HG03354 (cell line): ENCODE measurements around the gene ELL.

Source experiments
- ATAC-seq: cut with Tn5 transposase; IDR thresholded peaks from one replicate; pipeline ENCODE4 v1.9.1; 2021; ENCODE audit warnings: mild to moderate bottlenecking; ENCODE audit not compliant: unreplicated experiment, poor library complexity, severe bottlenecking

Gene ELL

DNA sequence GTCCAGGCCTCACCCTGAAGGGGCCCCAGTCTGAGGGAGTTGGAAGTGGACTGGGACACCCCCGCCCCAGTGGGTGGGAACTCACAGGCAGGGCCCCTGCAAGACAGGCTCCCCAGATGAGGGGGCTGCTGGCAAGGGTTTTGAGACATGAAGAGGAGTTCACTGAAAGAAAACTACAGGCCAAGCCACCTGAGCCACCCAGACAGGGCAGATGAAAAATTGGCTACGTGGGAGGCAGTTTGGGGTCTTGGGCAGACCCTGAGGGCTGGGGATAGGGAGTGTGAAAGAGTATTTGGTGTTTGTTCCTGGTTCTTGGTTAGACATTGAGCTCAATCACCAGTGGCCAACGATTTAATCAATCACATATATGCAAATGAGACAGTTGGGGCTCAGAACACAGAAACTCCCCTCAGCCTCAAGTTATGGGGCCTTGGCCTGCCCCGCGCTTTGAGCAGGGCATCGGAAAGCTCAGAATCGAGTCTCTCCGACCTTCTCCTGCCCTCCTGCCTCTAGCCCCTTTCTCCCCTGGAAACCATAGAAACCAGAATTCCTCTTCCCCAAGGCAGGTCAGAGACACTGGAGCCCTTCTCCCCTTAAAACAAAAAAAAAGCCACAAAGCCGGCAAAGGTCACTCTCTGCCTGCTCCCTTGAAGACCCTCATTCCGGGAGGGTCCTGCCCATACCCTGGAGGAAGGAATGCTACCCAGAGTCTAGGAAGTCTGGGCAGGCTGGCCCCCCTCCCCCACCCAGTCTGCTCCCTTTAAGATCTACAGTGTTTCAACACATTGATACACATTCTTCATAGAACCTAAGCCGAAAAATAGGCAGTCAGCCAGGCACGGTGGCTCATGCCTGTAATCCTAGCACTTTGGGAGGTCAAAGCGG lies 82.6 kb downstream of the ELL start:
- ATAC-seq = no peak

DNA sequence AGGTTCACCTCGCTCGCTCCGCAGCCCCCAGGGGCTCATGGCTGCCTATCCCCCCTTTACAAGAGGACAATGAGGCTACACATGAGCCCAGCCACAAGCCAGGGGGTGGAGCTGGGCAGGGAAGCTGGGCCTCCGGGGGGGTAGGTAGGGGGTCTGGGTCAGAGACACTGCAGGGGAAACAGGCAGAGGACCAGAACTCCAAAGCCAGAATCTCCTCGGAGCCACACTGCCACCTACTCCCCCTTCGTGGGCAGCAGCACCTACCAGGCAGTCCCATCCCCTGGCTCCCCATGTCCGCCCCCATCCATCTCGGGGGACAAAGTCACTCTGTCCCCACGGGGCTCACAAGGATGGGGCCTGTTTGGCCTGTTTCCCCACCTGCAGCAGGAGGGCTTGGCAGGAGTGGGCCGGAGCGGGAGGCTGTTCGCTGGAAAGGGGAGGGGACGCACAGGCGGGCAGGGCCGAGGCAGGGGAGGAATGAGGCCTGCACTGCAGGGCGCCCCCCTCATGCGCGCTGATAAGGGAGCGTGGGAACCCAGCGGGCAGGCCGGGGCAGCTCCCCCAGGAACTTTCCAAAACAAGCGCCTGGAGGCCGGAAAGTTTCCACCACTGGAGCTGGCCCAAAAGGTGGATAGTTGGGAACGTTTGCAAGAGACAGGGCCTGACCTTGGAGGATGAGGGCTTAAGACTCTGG lies 83.4 kb downstream of the ELL start:
- no peak for ATAC-seq

DNA sequence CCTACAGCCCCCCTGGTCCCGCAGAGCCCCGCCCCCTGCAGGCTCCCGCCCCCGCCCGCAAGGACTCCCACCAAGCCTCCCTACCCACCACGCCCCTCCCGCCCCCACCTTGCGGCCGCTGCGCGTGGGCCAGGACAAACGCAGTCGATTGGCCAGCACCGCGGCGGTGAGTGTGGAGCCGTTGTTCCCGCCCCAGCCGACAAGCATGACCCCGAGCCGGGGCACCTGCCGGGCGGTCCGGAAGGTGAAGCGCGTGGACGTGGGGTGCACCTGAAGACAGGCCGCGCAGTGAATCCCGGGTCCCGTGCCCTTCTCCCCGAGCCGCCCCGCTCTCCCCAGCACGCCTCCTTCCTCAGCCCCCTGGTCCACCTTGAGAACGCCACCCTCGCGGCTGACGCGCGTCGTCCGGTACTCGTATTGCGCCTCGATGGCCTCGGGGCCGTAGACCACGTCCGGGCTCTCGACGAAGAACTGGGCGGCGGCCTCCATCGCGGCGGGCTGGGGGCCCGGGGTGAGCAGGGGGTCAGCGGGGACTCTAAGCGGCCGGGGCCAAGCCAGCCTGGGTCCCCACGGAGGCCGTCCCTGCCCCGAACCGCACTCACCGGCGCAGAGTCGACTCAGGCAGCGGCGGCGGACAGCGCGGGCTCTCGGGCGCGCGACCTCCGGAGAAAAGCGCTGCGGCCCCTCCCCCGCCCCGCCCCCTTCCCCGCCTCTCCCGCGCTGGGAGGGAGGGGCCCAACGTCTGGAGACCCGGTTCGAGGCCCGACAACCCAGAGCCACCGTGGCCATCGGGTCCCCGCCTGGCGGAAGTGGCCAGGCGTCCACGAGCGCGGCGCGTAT lies 84.2 kb downstream of the ELL start, which contains the start of gene ISYNA1:
TSS of gene ISYNA1 (minus strand) at position 643 of the 840 bp plus-strand sequence. CDS start at position 489, 154 bp downstream.
- no peak for ATAC-seq

DNA sequence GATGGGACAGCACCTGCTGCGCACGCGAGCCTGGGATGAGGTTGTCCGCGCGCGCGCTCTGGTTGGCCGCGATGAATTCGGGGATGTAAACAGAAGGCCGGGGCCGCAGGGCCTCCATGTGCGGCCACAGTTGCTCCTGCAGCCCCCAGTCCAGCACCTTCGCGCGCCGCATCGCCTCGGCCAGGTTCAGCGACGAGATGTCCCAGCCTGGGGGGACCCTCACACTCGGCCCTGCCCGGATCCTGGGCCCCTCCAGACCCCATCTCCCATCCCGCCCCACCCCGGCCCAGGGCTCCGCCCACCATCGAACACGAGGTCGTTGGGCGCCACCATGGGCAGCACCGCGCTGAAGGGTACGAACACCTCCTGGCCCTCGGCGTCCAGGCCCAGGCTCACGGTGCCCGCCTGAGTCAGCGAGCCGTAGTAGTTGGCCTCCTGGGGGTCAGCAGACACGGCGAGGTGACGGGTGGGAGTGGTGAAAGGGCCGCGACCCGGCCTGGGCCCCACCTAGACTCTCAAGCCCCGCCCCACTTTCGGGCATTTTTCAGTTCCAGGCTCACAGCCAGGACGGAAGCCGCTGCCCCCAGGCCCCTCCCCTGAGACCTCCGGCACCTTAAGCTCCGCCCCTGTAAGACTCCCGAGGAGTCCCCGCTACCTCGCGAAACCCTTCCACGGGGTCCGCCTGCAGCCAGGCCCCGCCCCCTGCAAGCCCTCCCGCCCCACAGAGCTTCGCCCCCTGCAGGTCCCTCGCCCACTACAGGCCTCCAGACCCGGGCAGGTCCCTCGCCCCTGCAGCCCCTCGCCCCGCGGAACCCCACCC lies 85.0 kb downstream of the ELL start:
- no peak for ATAC-seq

DNA sequence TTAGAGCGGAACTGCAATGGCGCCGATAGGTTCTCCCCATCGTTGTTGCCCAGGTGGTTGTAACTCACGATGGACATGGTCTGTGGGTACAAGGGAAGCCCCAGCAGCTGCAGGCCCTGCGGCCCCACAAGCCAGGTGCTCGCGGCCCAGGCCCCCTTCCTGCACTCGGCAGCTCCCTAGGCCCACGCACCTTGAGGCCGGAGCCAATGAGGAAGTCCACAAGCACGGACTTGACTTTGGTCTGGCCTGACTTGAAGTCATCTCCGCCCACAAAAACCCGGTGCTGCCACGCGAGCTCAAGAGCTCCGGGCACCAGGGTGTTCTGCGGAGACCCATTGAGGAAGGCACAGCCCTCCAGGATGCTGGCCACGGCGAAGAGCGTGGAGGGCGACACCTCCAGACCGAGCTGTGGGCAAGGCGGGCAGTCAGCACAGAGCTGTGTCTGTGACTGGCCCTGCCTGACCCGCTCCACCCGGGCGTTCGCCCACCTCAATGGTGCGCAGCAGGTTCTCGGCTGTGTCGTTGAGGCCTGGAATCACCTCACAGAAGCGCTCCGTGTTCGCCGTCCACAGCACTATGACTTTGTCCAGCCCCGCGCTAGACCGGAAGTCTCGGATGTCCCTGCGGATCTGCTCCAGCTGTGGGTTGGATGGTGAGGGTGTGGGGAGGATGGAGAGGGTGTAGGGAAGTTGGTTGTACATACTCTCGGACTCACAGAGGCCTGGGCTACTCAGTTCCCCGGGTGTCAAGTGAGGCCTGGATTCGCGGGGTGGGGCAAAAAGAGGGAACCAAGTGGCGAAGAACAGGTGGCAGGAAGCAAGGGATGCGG lies 85.8 kb downstream of the ELL start:
- ATAC-seq = no peak

DNA sequence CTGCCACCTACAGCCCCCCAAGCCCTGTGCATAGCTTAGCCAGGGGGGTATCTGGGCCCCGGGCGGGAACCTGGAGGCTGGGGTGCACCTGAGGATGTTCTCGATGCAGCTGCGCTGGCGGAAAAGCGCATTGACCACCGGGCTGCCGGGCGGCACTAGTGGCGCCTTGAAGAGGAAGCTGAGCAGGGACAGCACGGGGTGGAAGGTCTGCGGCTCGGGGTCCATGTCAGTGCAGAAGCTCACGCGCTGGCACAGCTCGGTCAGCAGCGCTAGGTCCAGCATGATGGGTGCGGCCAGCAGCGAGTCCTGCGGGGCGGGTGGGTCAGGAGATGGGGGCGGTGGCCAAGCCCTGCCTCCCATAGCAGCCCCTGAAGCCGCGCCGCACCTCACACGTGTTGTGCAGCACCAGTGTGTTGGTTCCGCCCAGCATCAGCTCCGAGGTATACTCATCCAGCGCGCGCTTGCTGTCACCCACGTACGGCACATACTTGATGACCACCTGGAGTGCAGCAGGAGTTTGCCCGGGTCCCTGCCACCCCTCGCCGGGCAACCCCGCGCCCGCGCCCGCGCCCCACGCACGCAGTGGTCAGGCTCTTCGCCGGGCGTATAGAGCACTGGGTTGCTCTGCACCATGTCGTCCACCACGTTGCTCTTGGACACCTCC lies 86.6 kb downstream of the ELL start:
- ATAC-seq = no peak

DNA sequence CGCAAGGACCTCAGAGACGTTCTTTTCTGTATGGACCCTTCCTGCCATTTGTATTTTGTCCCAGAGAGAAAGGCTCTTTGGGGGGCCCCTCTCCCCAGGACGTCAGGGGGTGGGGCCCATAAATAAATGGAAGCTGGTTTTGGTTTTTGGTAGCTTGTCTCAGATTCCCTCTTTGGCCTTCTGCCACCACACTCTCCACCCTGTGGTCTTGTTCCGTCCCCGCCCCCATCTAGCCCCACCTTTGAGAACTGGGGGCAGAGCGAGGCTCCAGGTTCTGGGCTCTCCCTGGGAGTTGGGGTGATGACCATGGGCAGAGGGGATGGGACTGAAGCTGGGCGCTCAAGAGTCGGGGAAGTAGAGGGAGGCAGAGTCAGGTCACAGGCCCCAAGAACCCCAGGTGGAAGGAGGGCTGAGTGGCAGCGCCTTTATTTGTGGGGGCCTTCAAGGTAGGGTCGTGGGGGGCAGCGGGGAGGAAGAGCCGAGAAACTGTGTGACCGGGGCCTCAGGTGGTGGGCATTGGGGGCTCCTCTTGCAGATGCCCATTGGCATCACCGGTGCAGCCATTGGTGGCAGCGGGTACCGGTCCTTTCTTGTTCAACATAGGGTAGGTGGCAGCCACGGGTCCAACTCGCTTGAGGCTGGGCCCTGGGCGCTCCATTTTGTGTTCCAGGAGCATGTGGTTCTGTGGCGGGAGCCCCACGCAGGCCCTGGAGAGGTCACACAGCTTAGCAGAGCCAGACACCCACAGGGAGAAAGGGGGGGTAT lies 87.3 kb downstream of the ELL start:
- no peak for ATAC-seq

DNA sequence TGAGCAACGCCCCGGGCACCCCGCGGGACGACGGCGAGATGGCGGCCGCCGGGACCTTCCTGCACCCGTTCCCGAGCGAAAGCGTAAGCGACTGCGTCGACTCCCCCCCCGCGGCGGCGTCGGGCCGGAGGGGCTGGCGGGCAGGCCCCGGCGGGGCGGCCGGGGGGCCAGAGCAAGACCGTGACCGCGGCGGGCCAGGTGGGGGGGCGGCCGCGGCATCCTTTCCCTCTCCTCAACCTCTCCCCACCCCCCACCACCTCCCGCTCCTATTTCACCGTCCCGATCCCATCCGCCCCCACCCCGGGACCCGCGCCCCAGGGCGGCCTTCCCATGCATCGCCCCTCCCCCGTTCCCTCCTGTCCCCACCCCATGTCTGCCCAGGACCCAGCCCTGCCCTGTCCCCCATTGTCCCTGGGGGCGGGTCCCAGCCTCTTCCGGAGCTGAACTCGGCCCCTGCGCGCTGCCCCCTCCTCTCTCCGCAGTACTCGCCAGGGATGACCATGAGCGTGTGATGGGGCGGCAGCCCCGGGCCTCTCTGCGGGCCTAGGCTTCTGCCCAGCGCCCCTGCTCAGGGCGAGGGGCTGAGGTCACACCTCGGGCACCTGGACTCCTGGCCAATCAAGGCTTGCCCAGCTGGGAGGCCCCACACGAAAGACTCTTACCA lies 88.0 kb downstream of the ELL start:
- no peak for ATAC-seq

DNA sequence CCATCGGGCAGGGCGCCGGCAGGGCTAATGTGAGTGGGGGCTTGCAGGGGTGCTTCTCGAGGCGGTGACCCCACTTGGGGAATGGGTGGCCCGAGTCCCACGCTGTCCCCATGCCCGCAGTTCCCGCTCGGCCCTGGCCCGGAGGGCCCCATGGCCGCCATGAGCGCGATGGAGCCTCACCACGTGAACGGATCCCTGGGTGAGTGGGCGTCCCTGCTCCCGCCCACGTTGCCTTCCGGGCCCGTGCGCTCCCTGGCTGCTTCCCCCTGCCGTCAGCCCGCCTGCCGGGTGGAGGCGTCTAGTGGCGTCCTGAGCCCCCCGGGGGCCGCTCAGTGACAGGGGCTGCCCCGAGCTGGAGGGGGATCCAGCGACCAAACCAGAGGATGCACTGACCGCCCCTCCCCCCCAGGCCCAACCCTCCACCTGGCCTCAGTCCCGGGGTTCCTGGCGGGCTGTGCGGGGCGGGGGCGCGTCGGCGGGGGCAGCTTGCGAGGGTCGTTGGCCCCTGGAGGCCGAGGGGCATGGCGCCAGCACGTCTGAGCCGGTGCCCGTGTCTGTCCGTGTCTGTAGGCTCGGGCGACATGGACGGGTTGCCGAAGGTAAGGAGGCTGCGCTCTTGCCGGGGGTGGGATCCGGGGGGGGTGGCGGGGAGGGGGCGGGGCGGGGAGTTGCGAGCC lies 88.7 kb downstream of the ELL start:
- no peak for ATAC-seq

DNA sequence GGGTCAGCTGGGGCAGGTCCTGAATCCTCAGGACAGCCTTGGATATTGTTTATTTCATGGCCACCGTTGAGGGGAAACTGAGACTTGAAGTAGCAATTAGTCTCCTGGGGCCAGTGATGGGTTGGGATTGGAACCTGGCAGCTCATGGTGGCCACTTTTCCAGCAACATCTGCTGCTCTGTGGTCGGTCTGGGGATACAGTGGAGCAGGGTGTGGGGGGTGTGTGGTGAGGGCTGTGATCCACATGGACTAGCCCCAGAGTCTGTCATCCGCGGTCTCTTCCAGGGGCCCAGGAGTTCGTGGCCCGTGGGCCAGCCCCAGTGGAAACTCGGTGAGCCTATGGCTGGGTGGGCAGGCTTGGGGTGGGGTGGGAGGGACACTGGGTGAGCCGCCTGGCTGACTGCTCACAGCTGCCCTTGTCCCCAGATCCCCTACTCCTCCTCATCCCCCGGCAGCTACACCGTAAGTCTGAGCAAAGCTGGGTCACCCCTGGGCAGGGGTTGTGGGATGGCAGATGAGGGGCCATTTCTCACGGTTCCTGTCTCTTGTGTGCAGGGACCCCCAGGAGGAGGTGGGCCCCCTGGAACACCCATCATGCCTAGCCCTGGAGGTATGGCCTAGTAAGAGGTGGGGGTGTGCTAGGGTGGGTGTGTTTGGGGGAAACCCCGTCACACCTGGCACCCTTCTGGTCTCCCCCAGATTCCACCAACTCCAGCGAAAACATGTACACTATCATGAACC lies 89.4 kb downstream of the ELL start:
- no peak for ATAC-seq

DNA sequence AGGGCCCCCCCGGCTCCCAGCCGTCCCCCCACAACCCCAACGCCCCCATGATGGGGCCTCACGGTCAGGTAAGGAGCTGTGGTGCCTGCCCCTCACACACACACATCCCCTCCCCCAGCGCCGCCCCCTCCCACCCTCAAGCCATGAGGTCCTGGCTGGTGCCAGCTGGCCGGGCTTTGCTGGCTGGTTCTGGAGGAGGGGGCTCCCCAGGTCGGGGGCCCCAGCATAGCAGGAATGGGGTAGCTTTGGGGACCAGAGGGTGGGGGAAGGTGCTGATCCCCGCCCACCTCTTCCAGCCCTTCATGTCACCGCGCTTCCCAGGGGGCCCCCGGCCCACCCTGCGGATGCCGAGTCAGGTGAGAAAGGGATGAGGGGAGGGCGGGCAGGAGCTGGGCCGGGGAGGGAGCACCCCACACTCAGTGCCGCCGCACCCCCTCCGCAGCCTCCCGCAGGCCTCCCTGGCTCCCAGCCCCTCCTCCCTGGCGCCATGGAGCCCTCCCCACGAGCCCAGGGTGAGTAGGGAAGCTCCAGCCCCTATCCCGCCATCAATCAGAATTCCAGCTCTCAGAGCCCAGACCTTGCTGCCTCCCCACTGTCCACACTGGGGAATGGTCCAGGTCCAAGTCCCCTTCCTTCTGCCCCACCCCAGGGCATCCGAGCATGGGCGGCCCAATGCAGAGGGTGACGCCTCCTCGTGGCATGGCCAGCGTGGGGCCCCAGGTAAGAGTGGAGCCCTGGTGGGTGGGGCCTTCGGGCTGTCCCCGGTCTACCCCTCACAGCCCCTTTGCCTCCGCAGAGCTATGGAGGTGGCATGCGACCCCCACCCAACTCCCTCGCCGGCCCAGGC lies 90.3 kb downstream of the ELL start:
- ATAC-seq = no peak

DNA sequence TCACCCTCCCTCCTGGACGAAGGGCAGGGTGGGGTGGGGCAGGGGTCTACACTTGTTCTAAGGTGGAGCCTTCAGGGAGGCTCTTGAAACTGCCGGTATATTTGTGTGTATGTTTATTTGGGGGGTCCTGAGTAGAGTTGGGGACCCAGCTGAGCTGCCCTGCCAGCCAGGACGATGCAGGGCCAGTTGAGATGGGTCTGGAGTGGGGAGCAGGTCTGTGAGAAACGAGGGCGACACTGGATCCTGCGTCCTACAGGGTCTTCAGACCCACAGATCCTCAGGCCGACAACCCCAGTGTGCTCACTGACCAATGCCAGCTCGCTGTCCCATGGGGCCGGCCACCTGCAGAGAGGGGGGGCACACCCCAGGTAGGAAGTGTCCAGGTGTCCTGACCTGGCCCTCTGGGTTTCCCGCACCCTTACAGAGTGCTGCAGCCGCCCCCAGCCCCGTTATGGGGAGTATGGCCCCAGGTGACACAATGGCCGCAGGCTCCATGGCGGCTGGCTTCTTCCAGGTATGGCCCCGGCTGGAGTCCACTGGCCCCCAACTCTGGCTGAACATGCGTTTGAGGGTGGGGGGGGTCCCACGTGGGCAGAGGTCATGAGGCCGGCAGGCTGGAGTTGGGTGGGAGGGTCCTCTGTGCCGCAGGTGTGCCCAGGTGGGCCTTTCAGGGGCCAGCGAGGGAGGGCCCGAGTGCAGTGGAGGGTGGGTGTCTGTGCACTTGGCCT lies 91.3 kb downstream of the ELL start:
- no peak for ATAC-seq

DNA sequence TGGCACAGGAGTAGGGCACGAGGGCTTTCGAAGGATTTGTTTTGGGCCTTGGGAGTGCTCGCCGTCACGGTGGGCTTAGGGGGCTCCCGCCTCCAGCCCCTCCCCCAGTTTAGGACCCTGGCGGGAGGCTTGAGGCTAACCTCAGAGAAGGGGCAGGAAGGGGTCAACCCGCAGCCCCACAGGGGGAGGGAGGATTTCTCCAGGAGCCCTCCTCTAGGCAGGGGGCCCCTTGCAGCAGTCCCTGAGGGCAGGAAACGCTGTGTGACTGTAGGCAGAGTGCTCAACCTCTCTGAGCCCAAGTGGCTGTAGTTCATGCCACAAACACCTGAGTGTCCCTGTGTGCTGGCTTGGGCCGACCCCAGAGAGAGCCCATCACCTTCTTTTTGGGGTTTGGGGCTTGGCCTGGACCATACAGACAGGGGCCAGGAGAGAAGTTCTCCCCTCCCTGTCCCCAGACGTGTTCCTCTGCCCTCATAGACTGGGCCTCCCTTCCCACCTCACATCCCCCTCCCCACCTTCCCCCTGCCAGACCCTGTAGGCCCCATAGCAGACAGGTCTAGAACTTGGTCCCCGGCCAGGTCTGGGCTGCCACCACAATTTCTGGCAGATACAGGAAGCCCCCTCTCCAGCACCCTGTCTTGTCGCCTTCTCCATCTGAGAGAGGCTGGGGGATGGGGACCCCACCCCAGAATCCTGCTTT lies 92.0 kb downstream of the ELL start:
- ATAC-seq = no peak
